K562 treated with DMSO at 1 percent for 12 hours (cell line): ENCODE measurements around the gene AASDH. TPM values are rescaled to one million over a fixed set of nuclear protein-coding genes. Genes with fewer than 3 reads are reported as not detected.

Experiments
- total RNA-seq: library from RNA; unstranded; fragments of 300-600 nt; gene quantifications from 2 replicates; pipeline ENCODE4 v1.2.3, GENCODE V29; 2022; ENCODE audit not compliant: insufficient read depth

AASDH gene
- total RNA-seq = 3.4 and 6.0 TPM in 2 replicates

DNA sequence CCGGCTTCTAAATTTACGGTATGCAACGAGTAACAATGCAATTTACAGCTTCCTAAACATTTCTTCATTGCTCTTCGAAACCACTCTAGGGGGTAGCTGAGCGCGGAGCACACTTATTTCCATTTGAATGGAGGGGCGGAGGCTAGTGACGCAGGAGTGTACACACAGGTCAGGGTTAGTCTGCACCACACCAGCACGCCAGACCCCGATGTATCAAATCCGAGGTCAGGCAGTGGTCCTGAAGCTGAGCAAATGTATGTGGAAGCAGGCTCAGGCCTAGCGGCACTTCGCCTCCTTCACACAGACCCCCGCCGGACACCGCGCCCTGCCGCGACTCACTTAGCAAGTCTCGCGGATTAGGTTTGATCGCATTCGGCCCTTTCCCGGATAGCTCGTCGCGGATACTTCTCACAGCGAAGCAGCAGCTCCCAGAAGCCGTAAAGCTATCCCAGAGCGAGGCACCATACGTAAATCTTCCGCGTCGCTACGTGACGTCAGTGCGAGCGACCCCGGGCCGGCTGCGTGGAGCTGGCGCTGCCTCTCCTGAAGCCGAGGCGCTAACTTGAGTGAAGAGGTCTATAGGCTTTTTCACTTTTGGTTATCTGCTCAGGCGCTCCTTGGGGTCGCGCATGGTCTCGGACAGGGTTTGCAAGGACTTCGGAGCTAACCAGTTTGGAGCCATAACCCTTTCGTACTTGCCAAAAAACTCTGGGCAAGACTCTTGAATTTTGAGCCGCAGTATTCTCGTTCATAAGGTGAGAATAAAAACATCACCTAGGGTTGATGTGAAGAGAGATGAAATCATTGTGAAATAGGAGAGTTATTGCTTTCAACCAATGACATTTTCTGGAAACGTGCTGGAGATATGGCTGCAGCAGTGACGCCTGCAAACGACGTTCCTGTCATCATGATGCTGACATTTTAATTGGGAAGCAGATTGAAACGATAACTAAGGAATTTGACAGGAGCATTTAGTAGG lies at the start of gene AASDH:
Gene AASDH (minus strand): TSS at position 469 of the 979 bp plus-strand sequence. CDS start 3,192 bp downstream, outside the sequence.

GRCh38 chr4:56435140-56435926 lies 48.0 kb upstream of the AASDH start, which contains the start of gene PPAT:
TSS of gene PPAT (minus strand) at chr4:56435615. CDS start at chr4:56435477, 138 bp downstream.

Other genes with a start within 250 kb of the AASDH start
- 4.8 and 15.4 TPM in 2 replicates for gene PPAT, start 48.1 kb upstream of the AASDH start, total RNA-seq
- 41.9 and 78.2 TPM in 2 replicates for gene PAICS, start 48.8 kb upstream of the AASDH start, total RNA-seq
- gene SRP72, start 80.1 kb upstream of the AASDH start, total RNA-seq = 77.8 and 85.6 TPM in 2 replicates
- gene ARL9, start 118.3 kb upstream of the AASDH start, total RNA-seq = not detected in 2 replicates